ENCODE results near the gene SPOP.

SPOP gene

DNA sequence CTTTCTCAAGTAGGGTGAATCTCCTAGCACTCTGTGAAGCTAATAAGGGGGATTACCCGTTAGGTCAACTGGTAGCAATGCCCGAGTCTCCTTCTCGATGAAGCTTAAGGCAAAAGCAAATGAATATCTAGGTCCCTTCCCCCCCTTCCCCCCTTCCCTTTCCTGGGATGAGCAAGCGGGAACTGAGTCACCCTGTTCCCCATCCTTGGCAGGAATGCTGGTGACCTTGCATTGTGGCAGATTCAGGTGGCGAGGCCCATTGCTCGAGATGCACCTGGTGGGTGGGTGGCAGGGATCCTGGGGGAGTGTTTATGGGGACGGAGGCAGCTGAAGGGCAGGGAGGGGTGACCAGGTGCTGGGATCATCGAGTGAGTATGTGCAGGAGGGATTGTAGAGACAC is 95.1 kb downstream of the SPOP start:
- no peak for DNase-seq

DNA sequence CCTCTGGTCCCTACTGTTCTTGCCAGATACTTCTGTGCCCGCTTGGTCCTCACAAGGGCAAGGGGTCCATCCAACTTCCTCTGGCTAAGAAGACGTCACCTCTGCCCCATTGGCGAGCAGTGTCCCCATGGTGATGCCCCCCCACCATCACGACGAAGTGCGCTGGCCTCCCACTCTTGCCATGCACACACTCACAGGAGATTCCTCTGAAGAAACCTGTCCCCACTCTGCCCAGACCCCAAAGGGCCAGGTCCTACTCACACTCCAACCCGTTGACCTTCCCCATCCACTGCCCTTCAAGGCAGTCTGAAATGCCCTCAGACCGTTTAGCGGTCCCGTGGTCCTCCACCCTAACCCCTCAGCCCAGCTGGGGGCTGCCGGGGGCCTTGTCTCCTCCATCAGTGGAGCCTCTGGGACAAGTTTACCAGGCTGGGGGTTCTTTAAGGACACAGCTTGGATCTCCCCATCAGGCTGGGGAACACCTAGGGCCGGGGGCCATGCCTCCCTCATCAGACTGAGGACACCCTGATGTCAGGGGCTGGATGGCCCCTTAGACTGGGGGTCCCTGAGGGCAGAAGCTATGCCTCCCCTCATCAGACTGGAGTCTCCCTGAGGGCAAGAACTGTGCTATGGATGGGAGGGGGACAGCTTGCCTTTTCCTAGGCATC is 95.7 kb downstream of the SPOP start:
- no peak for DNase-seq

GRCh38 chr17:49581648-49581998 is 96.3 kb downstream of the SPOP start:
- no peak for DNase-seq

DNA sequence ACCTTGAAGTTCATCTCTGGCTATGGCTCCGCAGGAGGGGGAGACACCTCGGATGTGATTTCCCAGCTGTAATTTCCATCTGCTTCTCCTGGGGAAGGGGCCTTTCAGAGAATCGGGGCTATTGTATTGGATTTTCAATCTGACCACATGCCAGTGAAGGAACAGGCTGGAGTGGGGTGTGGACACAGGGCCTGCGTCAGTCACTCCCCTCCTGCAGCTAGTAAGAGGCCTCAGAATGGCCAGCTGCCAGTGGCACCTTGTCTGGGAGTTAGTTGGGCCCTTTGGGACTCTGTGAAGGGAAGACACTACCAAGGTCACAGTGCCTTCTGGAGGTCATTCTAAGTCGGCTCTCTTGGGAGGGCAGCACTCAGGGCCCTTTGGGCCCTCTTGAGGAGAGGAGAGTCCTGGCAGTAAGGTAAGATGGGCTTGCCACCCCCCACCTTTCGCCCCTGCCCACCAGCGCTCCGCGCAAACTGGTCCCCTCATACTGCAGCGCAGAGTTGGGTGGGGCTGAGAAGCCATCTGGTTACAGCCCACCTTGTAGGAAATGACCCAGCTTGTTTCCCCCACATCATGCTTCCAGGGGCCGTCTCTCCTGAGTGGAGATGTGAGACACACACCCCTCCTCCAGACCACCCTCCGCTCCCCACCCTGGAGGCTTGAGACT is 96.8 kb downstream of the SPOP start:
- DNase-seq = no peak

DNA sequence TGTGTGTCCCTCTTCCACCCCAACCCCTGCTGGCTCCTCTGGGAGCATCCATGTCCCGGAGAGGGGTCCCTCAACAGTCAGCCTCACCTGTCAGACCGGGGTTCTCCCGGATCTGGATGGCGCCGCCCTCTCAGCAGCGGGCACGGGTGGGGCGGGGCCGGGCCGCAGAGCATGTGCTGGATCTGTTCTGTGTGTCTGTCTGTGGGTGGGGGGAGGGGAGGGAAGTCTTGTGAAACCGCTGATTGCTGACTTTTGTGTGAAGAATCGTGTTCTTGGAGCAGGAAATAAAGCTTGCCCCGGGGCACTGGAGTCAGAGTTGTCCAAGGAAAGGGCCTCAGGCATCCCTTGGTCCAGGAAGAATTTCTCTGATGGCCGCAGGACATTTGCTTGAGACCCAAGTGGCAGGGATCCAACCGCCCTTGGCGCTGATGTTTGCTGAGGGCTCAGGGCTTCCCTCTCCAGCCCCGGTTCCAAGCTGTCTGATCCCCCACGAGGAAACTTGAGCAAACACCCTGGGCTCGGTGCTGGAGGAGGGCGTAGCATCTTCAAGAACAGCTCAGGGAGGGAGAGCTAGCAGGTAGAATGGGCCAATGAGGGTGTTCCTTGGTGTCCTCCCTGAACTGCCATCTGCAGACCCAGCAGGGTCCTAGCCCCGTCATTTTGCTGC is 97.7 kb downstream of the SPOP start:
- no peak for DNase-seq

- DNase-seq = no peak
Measured at GRCh38 chr17:49579522-49579921, 98.4 kb downstream of the SPOP start.

- no peak for DNase-seq
Measured at GRCh38 chr17:49578952-49579500, 98.9 kb downstream of the SPOP start.

GRCh38 chr17:49578414-49578813 is 99.5 kb downstream of the SPOP start:
- no peak for DNase-seq

DNA sequence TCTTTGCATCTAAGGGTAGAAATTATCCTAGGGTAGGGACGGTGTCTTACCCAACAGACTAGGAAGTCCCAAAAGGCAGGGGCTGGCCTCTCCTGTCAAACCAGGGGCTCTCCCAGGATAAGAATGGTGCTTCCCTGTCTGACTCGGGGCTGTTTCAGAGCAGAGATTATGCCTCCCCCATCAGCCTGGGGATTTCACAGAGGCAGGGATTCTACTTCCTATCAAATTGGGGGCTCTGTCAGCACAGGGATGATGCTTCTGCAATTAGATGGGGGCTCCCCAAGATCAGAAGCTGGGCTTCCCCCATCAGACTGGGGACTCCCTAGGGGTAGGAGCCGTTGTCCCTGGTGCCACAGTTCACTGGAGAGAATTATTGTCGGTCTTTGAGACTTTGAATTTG is 99.9 kb downstream of the SPOP start:
- DNase-seq = no peak

DNA sequence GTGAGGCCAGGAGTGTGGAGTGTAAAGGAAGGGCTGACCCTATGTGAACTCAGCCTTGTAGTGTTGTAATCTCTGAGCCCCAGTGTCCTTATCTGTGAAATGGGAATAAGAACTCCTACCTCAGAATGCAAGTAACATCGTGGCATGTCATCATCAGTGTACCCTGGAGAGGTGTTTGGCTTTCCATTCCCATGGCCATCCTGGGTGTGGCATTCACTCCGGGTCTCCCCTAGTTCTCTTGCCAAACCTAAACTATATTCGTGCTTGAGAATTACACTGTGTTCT is 100.3 kb downstream of the SPOP start:
- DNase-seq = no peak

GRCh38 chr17:49576917-49577649 is 100.8 kb downstream of the SPOP start:
- no peak for DNase-seq

- no peak for DNase-seq
Measured at GRCh38 chr17:49576088-49576916, 101.6 kb downstream of the SPOP start.

DNA sequence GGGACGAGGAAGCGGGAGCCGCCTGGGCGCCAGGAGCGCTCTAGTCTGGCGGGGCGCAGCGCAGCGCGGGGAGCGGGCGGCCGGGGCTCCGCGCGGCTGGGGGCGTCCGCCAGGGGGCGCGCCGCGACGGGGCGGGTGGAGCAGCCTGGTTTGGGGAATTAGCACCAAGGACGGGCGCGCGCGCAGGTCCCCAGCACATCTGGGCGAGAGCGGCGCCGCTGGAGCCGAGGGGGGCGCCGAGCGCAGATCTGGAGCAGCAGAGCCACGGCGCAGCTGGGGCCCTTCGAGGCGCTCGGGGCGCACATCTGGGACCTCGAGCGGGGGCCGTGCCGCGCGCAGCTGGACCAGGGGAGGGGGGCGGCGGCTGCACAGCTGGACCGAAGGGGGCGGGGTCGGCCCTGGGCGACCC is 102.2 kb downstream of the SPOP start, which contains the start of gene NXPH3:
TSS of gene NXPH3 (plus strand) at position 193 of the 409 bp plus-strand sequence. CDS start 349 bp downstream, outside the sequence.
- peak in 1 of 2 experiments; percentile 34 for DNase-seq

DNA sequence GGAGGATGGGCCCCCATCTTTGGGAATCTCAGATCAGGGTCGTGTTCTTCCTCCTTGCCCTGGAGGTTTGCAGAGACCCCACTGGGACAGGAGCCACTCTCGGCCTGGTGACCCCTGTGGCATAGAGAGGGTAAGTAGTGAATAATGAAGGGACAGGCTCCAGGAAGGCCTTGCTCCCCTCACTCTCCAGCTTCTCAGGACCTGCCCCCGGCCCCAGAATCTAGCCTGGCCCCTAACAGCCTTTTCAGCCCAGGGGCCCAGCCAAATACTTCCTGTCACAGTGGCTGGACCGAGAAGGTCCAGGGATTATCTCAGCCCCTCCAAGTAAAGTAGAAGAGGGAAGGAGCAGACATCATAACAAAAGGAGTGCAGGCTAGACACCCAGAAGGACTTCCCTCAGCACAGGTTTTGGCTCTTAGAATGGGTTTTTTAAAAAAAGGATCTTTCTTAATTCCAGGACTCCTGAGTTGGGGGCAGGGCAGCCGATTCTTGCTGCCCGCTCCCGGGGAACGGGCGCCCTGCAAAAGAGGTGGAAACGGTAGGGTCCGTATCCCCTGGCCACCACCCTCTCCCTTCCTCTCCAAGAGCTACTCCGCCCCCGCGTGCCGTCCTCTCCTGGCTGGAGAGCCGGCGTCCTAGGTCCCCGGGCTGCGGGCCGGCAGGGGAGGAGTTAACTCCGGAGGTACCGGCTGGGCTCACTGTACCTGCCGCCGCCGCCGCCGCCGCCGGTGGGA is 102.8 kb downstream of the SPOP start:
- no peak for DNase-seq

DNA sequence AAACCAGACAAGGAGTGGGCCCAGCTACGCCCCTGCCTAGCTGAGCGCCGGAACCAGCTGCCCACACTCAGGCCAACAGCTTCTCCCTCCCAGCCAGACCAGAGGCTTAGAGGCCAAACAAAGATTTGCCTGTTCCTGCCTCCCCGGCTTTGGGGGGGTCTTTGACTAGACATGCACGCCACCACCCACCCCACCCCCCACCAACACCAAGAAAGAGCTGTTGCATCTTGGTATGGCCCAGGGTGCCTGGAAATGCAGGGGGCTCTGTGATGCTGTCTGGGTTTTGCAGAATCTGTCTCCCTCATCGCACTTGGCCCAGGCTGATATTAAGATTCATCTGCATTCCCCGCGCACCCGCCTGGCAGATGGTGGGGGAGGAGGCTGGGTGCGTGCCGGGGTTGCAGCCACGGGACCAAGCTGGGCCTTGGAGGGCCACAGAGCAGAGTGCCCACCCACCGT is 103.5 kb downstream of the SPOP start:
- no peak for DNase-seq

- no peak for DNase-seq
Measured at GRCh38 chr17:49573510-49574322, 104.2 kb downstream of the SPOP start.

DNA sequence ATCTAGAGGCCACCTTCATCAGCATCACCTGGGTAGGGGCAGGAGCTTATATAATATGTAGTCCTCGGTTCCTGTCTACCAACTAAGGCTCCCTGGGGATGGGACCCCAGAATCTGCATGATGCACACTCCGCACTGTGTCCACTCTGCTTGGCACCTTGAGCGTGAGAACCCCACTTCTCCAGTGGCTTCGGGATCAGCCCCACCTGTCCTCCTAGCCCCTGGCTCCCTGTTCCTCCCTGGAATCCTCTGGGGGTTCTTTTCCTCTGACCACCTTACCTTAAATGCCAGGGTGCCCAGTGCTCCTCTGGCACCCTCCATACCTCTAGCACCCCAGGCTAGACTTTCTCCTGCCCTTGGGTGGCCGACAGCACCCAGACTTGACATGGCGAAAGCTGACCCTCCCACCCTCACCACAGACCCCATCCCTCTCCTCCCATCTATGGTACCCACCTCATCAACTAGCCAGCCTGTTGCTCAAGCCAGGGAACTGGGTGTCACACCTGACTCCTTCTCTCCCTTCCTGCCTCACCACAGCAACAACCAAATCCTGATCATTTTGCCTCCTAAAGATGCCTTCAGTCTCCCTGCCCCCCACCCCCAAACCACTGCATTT is 105.0 kb downstream of the SPOP start:
- DNase-seq = no peak

DNA sequence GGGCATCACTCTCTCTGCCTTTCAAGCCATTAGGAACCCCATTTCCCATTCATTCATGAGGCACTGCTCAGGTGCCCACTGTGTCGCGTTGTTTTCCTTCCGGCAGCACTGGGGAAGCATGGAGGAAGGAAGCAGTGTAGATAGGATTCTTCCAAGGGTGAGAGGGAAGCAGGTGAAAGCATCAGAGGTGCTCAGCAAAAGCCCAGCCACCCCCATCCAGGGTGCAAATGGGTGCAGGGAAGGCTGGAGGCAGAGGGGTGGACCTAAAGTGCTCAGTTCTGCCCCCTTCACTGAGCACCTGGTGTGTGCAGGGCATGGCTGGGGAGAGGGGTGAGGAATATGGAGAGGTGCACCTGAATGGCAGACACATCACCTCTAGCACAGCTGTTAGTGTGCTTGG is 105.7 kb downstream of the SPOP start:
- DNase-seq = no peak

- DNase-seq = no peak
Measured at GRCh38 chr17:49571764-49572163, 106.1 kb downstream of the SPOP start.

GRCh38 chr17:49571283-49571682 is 106.6 kb downstream of the SPOP start:
- DNase-seq = no peak

Measured in SW 1271 (cell line).